H1 (cell line): ENCODE results near the gene PRKCA. TPM values are rescaled to one million over a fixed set of nuclear protein-coding genes. Genes with fewer than 3 reads are reported as not detected.

Experiments used
- CTBP2 ChIP-seq: IDR thresholded peaks from 2 replicates; pipeline ENCODE4 v1.7.0; 2011; ENCODE audit warnings: borderline replicate concordance, mild to moderate bottlenecking, moderate library complexity, mixed read lengths, low read length; ENCODE audit not compliant: insufficient read depth, insufficient read length
- RAD21 ChIP-seq, 2 experiments: IDR thresholded peaks in 1 of 2; conservative IDR thresholded peaks in 1 of 2; 2 replicates each; pipeline ENCODE4 v1.6.1; 2011; ENCODE audit warnings: low read depth in 2 of 2, low read length in 2 of 2, improper control_type of control experiment in 1 of 2, inconsistent platforms in 1 of 2, mild to moderate bottlenecking in 1 of 2, moderate library complexity in 1 of 2
- SP2 ChIP-seq: IDR thresholded peaks from 2 replicates; pipeline ENCODE4 v1.6.1; 2012; ENCODE audit warnings: mild to moderate bottlenecking, low read length, inconsistent platforms
- polyA plus RNA-seq, 7 experiments: library from polyadenylated mRNA; depleted of rRNA in 3 of 7; stranded (reverse) in 5 of 7; unstranded in 2 of 7; fragments of >200 nt in 5 of 7; fragments of 200-250 nt in 2 of 7; gene quantifications; 1 replicate in 5 of 7; 2 replicates in 1 of 7; 4 replicates in 1 of 7; pipeline versions ENCODE4 v1.2.1 to v1.2.3, GENCODE V29; 2011 to 2013; ENCODE audit warnings: missing spikeins in 2 of 7, mixed read lengths in 2 of 7
- total RNA-seq: library from RNA; stranded (reverse); fragmentation: NEBNext Ultra II Directional; extraction: Animal tissue kit (Norgen Biotek cat#: 25700); gene quantifications from 2 replicates; pipeline ENCODE4 v1.2.1, GENCODE V29; 2021
- TF ChIP-seq, protein P1 (sequence below): IDR thresholded peaks from 2 replicates; pipeline ENCODE4 v1.6.1; 2012; ENCODE audit warnings: low read length, inconsistent platforms

The PRKCA gene
- total and polyA plus RNA-seq, 2 of the 8 experiments (the other 6 are each of a cell fraction or from before 2014, with no cell fraction given), result 5.8 to 17.8 TPM

DNA sequence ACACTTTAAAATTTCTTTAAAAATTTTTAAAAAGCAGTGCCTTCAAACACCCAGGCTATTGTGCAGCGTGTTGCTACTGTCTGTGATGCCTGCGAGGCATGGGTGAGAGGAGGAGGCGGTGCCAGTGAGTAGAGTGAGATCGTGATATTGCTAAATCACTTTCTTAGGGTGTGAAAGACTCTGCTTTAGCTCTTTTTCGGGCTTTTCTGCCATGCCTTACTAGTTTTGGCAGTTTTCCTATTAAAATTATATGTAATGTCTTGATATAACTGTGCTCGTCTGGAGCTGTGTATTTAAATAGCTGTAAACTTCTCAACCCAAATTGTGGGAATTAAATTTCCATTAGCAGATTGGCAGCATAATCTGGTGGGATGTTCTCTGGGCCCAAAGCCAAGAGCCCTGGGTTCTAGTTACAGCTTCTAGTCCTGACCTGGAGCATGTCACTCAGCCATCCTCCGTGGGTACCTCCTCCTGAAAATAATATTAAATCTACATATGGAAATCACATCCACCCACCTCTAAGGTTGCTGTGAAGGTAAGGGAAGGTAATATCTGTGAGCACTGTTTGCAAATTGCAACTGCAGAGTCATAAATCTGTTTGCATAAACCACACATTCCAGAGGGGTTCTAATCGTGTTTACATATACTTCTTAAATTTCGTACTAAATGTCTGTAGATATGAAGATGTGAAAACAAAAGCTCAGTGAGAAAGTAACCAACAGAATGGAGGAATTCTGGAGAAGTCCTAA, 268.2 kb downstream of the PRKCA start (continued):
- TF ChIP-seq, protein P1, sequence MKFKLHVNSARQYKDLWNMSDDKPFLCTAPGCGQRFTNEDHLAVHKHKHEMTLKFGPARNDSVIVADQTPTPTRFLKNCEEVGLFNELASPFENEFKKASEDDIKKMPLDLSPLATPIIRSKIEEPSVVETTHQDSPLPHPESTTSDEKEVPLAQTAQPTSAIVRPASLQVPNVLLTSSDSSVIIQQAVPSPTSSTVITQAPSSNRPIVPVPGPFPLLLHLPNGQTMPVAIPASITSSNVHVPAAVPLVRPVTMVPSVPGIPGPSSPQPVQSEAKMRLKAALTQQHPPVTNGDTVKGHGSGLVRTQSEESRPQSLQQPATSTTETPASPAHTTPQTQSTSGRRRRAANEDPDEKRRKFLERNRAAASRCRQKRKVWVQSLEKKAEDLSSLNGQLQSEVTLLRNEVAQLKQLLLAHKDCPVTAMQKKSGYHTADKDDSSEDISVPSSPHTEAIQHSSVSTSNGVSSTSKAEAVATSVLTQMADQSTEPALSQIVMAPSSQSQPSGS, result no peak
- TF ChIP-seq CTBP2 (no peak), SP2 (no peak), RAD21 (IDR thresholded peaks at IDR 0.05 in 1 of 2, conservative IDR thresholded peaks at IDR 0.05 in 1 of 2; ENCODE audit: low read depth in 2 of 2, low read length in 2 of 2) (no peak)
